Lower leg skin (tissue), 3 donors: Measurements from ENCODE around the gene HNRNPR.

Experiments used
- POLR2A ChIP-seq, 2 donors: fragments of 450-650 bp; IDR thresholded peaks; one replicate each; pipeline ENCODE4 v1.6.1; 2016 to 2017; ENCODE audit warnings: antibody characterized with exemption in 2 of 2, mild to moderate bottlenecking in 1 of 2, moderate library complexity in 1 of 2
- TF ChIP-seq, protein P1 (sequence below), 3 donors: fragments of 450-650 bp; IDR thresholded peaks; one replicate each; pipeline ENCODE4 v1.5.1; 2016; ENCODE audit warnings: antibody characterized with exemption in 3 of 3, mild to moderate bottlenecking in 3 of 3, moderate library complexity in 2 of 3

DNA sequence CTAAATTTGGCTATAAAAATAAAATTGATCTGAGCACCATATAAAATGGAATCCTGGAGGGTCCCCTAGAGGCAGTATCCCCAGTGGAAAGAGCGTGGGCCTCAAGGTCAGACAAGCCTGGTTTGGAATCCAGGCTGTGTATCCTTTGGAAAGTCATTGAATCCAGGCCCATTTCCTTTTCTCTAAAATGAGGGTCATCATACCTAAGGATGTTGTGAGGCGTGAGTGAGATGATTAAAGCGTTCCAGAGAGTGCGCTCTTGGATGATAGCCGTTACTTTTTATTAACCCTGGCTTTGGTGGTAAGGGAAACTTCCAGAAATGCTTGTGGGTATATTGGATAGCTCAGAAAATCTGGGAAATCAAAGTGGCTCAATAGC, 26.2 kb upstream of the HNRNPR start:
- TF ChIP-seq, protein P1, sequence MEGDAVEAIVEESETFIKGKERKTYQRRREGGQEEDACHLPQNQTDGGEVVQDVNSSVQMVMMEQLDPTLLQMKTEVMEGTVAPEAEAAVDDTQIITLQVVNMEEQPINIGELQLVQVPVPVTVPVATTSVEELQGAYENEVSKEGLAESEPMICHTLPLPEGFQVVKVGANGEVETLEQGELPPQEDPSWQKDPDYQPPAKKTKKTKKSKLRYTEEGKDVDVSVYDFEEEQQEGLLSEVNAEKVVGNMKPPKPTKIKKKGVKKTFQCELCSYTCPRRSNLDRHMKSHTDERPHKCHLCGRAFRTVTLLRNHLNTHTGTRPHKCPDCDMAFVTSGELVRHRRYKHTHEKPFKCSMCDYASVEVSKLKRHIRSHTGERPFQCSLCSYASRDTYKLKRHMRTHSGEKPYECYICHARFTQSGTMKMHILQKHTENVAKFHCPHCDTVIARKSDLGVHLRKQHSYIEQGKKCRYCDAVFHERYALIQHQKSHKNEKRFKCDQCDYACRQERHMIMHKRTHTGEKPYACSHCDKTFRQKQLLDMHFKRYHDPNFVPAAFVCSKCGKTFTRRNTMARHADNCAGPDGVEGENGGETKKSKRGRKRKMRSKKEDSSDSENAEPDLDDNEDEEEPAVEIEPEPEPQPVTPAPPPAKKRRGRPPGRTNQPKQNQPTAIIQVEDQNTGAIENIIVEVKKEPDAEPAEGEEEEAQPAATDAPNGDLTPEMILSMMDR (IDR thresholded peaks at IDR 0.05): no peak
- no peak for TF ChIP-seq POLR2A (IDR thresholded peaks at IDR 0.05)
